HFF-Myc (cell line): ENCODE results near the gene CCND1.

Experiments
- DNase-seq: peaks from one replicate; pipeline ENCODE4 v3.0.0-alpha.2; 2011; ENCODE audit warnings: low read depth; ENCODE audit errors: extremely low read depth
- H3K4me3 ChIP-seq: replicated peaks from 2 replicates; pipeline ENCODE4 v1.5.1; 2011; ENCODE audit warnings: low read depth, mild to moderate bottlenecking, control low read depth, low read length
- TF ChIP-seq, protein P1 (sequence below): IDR thresholded peaks from 2 replicates; pipeline ENCODE4 v1.5.1; 2012; ENCODE audit warnings: mild to moderate bottlenecking, low read depth, low read length, control low read depth; ENCODE audit errors: missing control alignments

The CCND1 gene

DNA sequence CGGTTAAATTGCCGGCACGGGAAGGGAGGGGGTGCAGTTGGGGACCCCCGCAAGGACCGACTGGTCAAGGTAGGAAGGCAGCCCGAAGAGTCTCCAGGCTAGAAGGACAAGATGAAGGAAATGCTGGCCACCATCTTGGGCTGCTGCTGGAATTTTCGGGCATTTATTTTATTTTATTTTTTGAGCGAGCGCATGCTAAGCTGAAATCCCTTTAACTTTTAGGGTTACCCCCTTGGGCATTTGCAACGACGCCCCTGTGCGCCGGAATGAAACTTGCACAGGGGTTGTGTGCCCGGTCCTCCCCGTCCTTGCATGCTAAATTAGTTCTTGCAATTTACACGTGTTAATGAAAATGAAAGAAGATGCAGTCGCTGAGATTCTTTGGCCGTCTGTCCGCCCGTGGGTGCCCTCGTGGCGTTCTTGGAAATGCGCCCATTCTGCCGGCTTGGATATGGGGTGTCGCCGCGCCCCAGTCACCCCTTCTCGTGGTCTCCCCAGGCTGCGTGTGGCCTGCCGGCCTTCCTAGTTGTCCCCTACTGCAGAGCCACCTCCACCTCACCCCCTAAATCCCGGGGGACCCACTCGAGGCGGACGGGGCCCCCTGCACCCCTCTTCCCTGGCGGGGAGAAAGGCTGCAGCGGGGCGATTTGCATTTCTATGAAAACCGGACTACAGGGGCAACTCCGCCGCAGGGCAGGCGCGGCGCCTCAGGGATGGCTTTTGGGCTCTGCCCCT is 529 bp upstream of the CCND1 start:
- no peak for DNase-seq

DNA sequence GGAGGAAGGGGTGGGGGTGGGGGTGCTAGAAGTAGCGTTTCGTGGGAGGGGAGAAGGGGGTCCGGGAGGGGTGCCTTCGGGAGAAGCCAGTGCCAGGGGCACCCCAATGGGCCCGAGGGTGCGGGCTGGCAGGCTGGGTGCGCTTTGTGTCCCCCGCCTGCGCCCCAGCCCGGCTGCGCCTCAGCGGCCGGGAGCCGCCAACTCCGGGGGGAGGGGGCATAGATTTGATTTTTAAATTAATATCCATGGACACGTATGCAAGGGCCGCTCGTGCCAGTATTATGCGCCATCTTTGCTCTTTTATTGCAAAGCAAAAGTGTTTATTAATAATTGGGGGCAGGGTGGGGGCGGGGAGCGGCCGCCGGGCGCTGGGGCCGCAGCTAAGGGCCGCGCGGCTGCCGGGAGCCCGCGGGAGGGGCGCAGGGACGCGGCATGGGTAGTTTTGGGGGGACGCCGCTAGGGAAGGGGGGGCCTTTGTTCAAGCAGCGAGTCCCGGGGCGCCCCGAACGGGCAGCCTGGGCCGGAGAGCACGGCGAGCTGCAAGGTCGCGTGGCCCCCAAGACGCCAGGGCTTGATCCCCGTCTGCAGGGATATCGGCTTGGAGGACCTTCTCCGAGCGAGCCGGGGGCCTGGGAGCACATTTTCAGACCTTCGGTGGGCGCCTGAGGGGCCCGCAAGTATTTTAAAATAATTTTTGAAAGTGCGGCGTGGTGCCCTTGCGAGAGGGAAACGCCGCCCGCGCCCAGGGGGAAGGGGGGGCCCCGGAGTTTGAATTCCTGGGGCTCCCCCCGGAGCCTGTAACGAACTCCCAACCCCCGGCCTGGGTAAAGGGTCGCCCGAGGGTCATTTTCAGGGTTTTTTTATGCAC is 959 bp downstream of the CCND1 start:
- peak overlapping the region; percentile 99 for H3K4me3 ChIP-seq
- TF ChIP-seq, protein P1, sequence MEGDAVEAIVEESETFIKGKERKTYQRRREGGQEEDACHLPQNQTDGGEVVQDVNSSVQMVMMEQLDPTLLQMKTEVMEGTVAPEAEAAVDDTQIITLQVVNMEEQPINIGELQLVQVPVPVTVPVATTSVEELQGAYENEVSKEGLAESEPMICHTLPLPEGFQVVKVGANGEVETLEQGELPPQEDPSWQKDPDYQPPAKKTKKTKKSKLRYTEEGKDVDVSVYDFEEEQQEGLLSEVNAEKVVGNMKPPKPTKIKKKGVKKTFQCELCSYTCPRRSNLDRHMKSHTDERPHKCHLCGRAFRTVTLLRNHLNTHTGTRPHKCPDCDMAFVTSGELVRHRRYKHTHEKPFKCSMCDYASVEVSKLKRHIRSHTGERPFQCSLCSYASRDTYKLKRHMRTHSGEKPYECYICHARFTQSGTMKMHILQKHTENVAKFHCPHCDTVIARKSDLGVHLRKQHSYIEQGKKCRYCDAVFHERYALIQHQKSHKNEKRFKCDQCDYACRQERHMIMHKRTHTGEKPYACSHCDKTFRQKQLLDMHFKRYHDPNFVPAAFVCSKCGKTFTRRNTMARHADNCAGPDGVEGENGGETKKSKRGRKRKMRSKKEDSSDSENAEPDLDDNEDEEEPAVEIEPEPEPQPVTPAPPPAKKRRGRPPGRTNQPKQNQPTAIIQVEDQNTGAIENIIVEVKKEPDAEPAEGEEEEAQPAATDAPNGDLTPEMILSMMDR = no peak
- no peak for DNase-seq

More for the DNA sequence above, 529 bp upstream of the CCND1 start:
- peak overlapping the region; percentile 99 for H3K4me3 ChIP-seq
- TF ChIP-seq, protein P1 = no peak

DNA sequence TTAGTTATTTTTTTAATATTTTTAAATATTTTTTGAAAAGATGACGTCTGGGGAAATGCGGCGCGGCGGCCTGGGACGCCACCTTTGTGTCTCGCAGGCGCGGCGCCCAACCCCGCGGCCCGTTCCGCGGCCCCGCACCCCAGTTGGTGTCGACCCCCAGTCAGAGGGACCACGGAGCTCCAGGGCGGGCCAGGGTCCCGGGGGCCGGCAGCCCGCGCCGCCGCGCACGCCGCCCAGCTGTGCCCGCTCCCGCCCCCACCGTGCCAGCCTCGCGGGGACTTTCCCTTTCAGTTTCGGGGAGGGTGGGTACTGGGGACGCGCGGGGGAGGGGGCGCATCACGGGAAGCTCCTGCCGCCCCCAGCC is 1.6 kb downstream of the CCND1 start:
- peak overlapping the region; percentile 99 for H3K4me3 ChIP-seq
- TF ChIP-seq, protein P1 = no peak
- DNase-seq = no peak

DNA sequence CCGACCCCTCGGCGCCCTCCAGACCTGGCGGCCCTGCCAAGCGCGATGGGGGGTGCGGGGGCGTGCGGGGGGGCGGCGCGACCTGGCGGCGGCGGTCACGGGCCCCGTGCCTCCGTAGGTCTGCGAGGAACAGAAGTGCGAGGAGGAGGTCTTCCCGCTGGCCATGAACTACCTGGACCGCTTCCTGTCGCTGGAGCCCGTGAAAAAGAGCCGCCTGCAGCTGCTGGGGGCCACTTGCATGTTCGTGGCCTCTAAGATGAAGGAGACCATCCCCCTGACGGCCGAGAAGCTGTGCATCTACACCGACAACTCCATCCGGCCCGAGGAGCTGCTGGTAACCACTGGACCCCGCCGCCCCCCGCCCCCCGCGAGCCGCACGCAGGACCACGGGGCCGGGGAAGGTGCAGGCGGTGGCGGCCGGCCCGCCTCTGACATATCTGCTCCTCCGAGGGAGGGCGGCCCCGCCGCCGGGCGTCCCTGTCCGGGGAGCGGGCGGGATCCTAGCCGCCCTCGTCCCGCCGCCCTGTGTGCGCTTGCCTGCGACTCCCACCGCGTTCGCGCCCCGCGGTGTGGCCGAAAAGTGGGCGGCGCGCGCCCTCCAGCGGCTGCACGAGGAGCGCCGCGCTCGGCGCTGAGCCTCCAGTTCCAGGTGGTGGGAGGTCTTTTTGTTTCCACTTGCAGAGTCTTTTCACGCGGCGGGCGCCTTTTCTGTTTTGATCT is 2.1 kb downstream of the CCND1 start:
- no peak for DNase-seq
- TF ChIP-seq, protein P1 = peak; percentile 65
- H3K4me3 ChIP-seq = peak overlapping the region; percentile 99

DNA sequence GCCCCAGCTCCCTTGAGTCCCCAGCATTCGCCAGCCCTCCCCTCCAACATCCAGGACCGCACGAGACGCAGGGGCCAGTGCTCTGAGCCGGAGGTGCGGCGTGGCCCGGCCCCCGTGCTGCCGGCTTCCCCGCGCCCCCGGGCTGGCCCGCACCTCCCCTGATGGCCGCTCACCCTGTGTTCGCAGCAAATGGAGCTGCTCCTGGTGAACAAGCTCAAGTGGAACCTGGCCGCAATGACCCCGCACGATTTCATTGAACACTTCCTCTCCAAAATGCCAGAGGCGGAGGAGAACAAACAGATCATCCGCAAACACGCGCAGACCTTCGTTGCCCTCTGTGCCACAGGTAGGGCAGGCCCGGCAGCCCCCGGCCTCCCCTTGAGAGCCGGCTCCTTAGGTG is 2.7 kb downstream of the CCND1 start:
- no peak for DNase-seq
- TF ChIP-seq, protein P1 = no peak
- H3K4me3 ChIP-seq = peak overlapping the region; percentile 99

DNA sequence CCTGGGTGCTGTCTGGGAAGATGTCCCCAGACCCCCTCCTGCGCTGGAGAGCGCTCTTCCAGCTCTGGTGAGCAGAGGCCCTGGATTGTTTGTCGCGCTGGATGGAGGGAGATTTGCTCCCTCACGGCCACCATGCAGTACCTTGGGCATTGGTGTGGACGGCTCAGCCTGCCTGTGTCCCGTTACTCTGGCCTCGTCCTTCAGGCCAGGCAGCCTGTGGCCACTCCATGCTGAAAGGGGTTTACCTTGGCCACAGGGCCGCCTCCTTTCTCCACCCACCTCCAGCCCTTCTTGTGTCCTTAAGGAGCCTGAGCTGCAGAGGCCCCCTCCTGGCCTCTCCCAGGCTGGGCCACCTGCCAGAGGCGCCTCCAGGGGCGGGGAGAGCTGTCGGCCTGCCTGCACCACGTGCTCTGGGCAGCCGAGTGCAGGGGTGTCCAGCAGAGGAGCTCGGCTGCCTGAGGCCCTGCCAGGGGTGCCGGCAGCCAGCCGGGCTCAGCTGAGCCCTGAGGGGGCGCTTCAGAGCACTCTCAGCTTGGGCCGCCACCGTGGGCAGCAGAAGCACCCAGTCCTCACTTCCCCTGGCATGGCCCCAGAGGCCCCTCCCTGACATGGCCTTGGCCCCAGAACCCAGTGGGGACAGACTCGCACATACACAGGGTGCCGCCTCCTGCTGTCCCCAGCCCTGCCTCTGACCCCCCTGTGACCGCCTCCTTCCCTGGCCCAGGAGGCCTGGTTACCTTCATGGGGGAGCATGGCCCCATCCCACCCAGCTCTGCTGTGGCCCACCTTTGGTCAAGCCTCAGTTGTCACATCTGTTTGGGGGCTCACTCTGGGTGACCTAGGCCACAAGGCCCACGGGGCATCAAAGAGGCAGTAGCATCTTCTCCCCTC is 3.4 kb downstream of the CCND1 start:
- H3K4me3 ChIP-seq = peak overlapping the region; percentile 99
- TF ChIP-seq, protein P1 = no peak
- DNase-seq = no peak
